Measurements from ENCODE around the gene RGS19.

DNA sequence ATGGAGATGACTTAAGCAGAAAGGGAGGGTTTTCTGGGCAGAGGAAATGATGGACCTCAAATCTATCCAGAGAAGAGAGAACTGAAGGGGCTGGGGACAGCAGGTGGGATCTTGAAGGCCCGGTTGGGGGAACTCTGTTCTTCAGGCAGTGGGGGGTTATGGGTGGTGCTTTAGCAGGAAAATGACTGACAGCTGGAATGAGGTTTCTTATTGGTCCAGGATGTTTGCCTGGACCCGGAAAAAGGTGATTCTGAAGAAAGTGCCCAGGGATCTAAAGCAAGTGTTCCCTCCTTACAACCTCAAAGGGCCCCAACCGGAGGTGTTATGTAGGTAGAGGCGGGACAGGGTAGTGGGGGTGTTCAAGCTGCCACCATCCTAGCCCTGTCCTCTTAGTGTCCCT lies 16.1 kb upstream of the RGS19 start:
- TF ChIP-seq POLR2A (IDR thresholded peaks at IDR 0.05) = no peak
- TF ChIP-seq CTCF (IDR thresholded peaks at IDR 0.05) = no peak
